Fibroblast of upper back skin (primary cell): ENCODE measurements around the gene EHMT1.
"Not testable (repeated sequence)": the region's sequence is repeated elsewhere in the genome, so short reads cannot be mapped to it uniquely, and the experiment has no call there.

Source experiments
- DNase-seq: peaks from one replicate; pipeline ENCODE4 v3.0.0-alpha.2; 2013

EHMT1 gene

GRCh38 chr9:137797206-137798120 is 178.7 kb downstream of the EHMT1 start:
- no peak for DNase-seq

- DNase-seq, result no peak
Measured at GRCh38 chr9:137798142-137798541, 179.3 kb downstream of the EHMT1 start.

GRCh38 chr9:137798901-137799629 is 180.3 kb downstream of the EHMT1 start:
- DNase-seq, result no peak

- DNase-seq, result no peak
Measured at GRCh38 chr9:137799630-137799983, 180.8 kb downstream of the EHMT1 start.

- no peak for DNase-seq
Measured at GRCh38 chr9:137800196-137801022, 181.6 kb downstream of the EHMT1 start.

GRCh38 chr9:137801023-137801319 is 182.2 kb downstream of the EHMT1 start:
- DNase-seq, result no peak

- no peak for DNase-seq
Measured at GRCh38 chr9:137802021-137802420, 183.2 kb downstream of the EHMT1 start.

- no peak for DNase-seq
Measured at GRCh38 chr9:137802521-137803243, 183.9 kb downstream of the EHMT1 start.

- DNase-seq, result peak; percentile 21
Measured at GRCh38 chr9:137804908-137805630, 186.3 kb downstream of the EHMT1 start.

GRCh38 chr9:137807721-137808703 is 189.2 kb downstream of the EHMT1 start:
- no peak for DNase-seq

GRCh38 chr9:137809040-137809576 is 190.3 kb downstream of the EHMT1 start:
- DNase-seq, result no peak

GRCh38 chr9:137809726-137810450 is 191.1 kb downstream of the EHMT1 start:
- not testable (repeated sequence) for DNase-seq

- DNase-seq, result no peak
Measured at GRCh38 chr9:137811283-137811870, 192.6 kb downstream of the EHMT1 start.

GRCh38 chr9:137812356-137813023 is 193.7 kb downstream of the EHMT1 start:
- DNase-seq, result no peak

- no peak for DNase-seq
Measured at GRCh38 chr9:137813167-137813566, 194.4 kb downstream of the EHMT1 start.

GRCh38 chr9:137813651-137814415 is 195.0 kb downstream of the EHMT1 start:
- no peak for DNase-seq

- no peak for DNase-seq
Measured at GRCh38 chr9:137814436-137814835, 195.6 kb downstream of the EHMT1 start.

- no peak for DNase-seq
Measured at GRCh38 chr9:137814841-137815240, 196.0 kb downstream of the EHMT1 start.
